HG02970 (cell line): ENCODE data around the gene BEND7.

Experiments used
- ATAC-seq: cut with Tn5 transposase; IDR thresholded peaks from one replicate; pipeline ENCODE4 v1.9.1; 2021; ENCODE audit warnings: mild to moderate bottlenecking, moderate library complexity, moderate number of reproducible peaks; ENCODE audit not compliant: unreplicated experiment, low FRiP score

BEND7 gene

DNA sequence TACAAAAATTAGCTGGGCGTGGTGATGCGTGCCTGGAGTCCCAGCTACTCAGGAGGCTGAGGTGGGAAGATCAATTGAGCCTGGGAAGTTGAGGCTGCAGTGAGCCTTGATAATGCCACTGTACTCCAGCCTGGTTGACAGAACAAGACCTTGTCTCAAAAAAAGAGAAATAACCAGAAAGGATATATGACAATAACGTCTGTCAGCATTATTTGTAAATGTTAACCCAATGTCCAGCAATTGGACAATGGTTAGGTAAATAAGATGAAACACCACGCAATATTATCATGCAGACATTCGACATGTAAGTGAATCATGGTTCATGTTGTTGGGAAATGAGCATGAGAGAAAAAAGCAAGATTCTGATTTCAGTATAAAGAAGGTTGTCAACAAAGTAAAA lies 136.1 kb downstream of the BEND7 start:
- no peak for ATAC-seq
